Measurements from ENCODE around the gene SLC12A4. TPM values are rescaled to one million over a fixed set of nuclear protein-coding genes. Genes with fewer than 3 reads are reported as not detected.

The SLC12A4 gene
- total RNA-seq, 6 donors from 2014 or later = 54.6 to 276 (median 98.3) TPM

DNA sequence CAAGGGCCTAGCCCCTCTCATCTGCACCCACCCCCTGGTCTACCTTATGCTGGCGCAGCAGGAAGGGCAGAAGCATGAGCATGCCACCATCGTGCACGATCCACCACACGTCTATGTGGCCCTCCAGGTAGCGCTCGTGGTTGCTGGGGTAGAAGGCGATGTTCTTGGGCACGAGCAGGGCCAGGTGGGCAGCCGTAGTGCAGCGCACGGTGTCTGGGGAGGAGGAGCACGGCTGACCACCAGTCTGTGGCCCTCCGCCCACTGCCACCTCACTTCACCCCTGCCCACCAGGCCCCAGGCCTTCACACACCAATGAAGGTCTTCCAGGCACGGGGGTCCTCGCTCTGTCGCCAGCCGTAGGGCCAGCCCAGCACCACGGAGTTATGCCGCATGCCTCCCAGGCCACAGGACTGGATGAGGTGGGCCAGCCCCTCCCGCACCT, 22.3 kb downstream of the SLC12A4 start:
- TF ChIP-seq POLR2A (IDR thresholded peaks at IDR 0.05) (no peak), EP300 (IDR thresholded peaks at IDR 0.05) (no peak), POLR2AphosphoS5 (IDR thresholded peaks at IDR 0.05) (no peak)
- TF ChIP-seq, protein P1, sequence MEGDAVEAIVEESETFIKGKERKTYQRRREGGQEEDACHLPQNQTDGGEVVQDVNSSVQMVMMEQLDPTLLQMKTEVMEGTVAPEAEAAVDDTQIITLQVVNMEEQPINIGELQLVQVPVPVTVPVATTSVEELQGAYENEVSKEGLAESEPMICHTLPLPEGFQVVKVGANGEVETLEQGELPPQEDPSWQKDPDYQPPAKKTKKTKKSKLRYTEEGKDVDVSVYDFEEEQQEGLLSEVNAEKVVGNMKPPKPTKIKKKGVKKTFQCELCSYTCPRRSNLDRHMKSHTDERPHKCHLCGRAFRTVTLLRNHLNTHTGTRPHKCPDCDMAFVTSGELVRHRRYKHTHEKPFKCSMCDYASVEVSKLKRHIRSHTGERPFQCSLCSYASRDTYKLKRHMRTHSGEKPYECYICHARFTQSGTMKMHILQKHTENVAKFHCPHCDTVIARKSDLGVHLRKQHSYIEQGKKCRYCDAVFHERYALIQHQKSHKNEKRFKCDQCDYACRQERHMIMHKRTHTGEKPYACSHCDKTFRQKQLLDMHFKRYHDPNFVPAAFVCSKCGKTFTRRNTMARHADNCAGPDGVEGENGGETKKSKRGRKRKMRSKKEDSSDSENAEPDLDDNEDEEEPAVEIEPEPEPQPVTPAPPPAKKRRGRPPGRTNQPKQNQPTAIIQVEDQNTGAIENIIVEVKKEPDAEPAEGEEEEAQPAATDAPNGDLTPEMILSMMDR (IDR thresholded peaks at IDR 0.05) = no peak
- no peak overlapping the region for H3K4me3 ChIP-seq
- no peaks in the 10 kb centered on the region for H3K9me3 ChIP-seq
- DNase-seq = no peak
- no peaks in the 10 kb centered on the region for H3K27me3 ChIP-seq
- ATAC-seq (ENCODE audit: low FRiP score in 2 of 2) = no peak
- H3K36me3 ChIP-seq = peaks cover 39 to 100% (median 92%) of the 10 kb centered on the region in 4 donors
- WGBS, 2 donors = 95% methylated on average over 12 to 20 of the region's 20 CpGs
- H3K27ac ChIP-seq = no peak overlapping the region
- peaks cover 0 to 18% (median 5%) of the 10 kb centered on the region in 4 donors for H3K4me1 ChIP-seq

DNA sequence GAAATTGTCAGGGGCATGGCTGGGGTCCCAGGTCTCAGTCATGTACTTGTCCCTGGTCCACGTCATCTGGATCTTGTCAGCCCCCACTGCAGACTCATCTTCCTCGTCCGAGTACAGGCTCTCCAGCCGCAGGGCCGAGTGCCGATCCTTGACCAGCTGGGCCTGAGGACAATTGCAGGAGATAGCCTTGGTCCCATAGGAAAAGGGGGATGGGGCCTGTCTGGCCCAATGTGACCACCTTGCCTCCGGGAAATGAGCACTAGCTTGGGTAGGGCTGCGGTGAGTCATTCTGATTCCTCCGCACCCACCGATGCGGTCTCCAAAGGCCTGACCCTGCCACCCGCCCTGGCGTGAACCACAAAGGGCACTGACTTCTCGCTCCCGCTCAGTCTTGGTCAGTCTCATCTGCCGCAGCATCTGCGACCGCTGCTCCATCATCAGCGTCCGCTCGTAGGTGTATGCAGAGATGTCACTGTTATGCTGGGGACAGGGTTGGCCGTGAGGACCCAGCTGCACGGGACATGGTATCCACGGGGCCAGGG, 23.0 kb downstream of the SLC12A4 start:
- ATAC-seq (ENCODE audit: low FRiP score in 2 of 2) = no peak
- DNase-seq = no peak
- H3K27me3 ChIP-seq = no peaks in the 10 kb centered on the region
- H3K27ac ChIP-seq = no peak overlapping the region
- peaks cover 0 to 19% (median 5%) of the 10 kb centered on the region in 4 donors for H3K4me1 ChIP-seq
- H3K9me3 ChIP-seq = no peaks in the 10 kb centered on the region
- WGBS, 2 donors = 94 to 98% methylated on average over 15 to 24 of the region's 24 CpGs
- H3K4me3 ChIP-seq = no peak overlapping the region
- peaks cover 33 to 98% (median 87%) of the 10 kb centered on the region in 4 donors for H3K36me3 ChIP-seq
- no peak for TF ChIP-seq EP300 (IDR thresholded peaks at IDR 0.05)
- TF ChIP-seq, protein P1 (IDR thresholded peaks at IDR 0.05) = no peak
- TF ChIP-seq POLR2AphosphoS5 (IDR thresholded peaks at IDR 0.05) = no peak
- TF ChIP-seq POLR2A (IDR thresholded peaks at IDR 0.05) = no peak

DNA sequence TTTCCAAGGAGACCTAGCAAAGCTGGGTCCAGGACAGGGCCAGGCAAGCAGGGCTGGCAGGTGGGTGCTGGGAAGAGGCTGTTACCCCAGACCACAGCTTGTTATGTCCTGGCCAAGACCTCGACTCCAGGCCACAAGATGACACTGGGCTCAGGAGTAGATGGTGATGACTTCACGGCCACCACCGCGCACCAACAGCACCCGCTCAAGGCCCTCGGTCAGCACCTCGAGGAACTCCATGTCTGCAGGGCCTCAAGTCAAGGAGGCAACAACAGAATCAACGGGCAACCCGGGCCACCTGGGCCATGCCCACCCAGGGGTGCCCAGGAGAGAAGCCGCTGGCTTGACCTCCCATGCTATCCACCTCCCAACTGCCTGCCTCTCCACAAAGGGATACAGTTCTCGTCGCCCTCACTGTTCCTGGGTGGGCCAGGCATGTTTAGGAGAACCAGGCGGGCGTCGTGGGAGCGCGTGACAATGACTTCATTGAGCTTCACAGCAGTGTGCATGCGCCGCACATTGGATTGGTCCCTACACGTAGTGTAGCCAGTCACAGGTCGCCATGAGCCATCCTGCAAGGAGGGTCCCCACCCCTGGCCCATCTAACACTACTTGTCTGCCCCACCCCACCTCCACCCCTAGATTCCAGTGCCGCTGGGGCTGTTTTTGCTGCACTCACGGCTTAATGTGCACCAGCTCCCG, 23.6 kb downstream of the SLC12A4 start:
- no peaks in the 10 kb centered on the region for H3K9me3 ChIP-seq
- DNase-seq = no peak
- H3K4me1 ChIP-seq = peaks cover 0 to 25% (median 7%) of the 10 kb centered on the region in 4 donors
- ATAC-seq (ENCODE audit: low FRiP score in 2 of 2) = no peak
- peaks cover 30 to 98% (median 87%) of the 10 kb centered on the region in 4 donors for H3K36me3 ChIP-seq
- 95 to 97% methylated on average over 14 to 19 of the region's 24 CpGs for WGBS, 2 donors
- TF ChIP-seq, protein P1 (IDR thresholded peaks at IDR 0.05) = no peak
- TF ChIP-seq POLR2A (IDR thresholded peaks at IDR 0.05) (no peak), POLR2AphosphoS5 (IDR thresholded peaks at IDR 0.05) (no peak)
- H3K27me3 ChIP-seq = no peaks in the 10 kb centered on the region
- H3K4me3 ChIP-seq = no peak overlapping the region
- H3K27ac ChIP-seq = peak overlapping the region; percentile 48 to 70 (median 69)

DNA sequence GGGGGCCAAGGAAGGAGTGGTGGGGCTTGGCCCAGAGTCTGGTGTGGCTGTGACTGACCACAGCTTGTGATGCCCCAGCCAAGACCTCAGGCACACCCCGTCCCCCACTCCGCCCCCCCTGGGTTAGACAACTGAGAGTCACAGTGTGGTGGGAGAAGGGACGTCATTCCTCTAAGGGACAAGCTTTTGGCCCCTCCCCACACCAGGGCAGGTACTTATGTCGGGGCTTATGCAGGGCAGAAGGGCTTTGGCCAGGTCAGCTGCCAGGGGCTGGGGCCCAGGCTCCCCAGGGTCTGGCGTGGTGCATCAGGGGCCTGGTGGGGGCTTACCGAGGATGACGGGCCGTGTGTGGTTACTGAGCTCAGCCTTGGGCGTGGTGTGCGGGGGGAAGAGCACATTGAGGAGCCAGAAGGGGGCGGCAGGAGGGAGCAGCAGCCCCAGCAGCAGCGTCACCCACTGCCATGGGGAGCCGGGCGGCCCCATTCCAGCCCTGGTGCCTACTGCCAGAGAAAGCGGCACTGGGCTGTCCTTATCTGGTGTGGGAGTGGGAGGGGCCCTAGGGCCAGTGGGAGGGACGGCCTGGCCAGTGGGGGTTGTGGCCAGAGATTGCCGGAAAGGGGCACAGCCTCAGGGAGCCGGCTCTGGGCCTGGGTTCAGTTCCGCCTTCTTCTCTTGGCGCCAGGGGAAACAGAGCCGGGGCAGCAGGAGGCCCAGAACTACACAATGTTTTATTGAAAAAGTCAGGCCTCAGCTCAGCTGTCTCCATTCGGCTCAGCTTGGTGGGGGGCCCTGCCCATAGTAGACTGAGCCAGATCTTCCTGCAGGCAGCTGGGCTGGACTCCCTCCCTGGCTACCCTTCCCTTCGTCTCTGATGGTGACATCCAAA, 24.6 kb downstream of the SLC12A4 start, which contains the start of gene LCAT:
Gene LCAT (minus strand): TSS at position 502 of the 886 bp plus-strand sequence. CDS start 19 bp downstream, at position 483.
- H3K4me3 ChIP-seq = no peak within 1 kb of the TSS
- H3K27ac ChIP-seq = peak within 1 kb of the TSS; percentile 48 to 70 (median 69)
- peak; percentile 35 to 68 for ATAC-seq (ENCODE audit: low FRiP score in 2 of 2)
- H3K27me3 ChIP-seq = no peaks in the 10 kb centered on the region
- WGBS, 2 donors = 60 to 76% methylated on average over 11 to 18 of the region's 23 CpGs
- H3K4me1 ChIP-seq = peaks cover 0 to 29% (median 7%) of the 10 kb centered on the region in 4 donors
- H3K36me3 ChIP-seq = peaks cover 22 to 98% (median 83%) of the 10 kb centered on the region in 4 donors
- peak in 1 of 2 donors; percentile 84 for DNase-seq
- H3K9me3 ChIP-seq = no peaks in the 10 kb centered on the region
- TF ChIP-seq POLR2AphosphoS5 (IDR thresholded peaks at IDR 0.05) (no peak), EP300 (IDR thresholded peaks at IDR 0.05) (no peak), POLR2A (IDR thresholded peaks at IDR 0.05) (no peak)
- TF ChIP-seq, protein P1 (IDR thresholded peaks at IDR 0.05) = no peak
